Measurements from ENCODE around the gene NACC1.

The NACC1 gene

DNA sequence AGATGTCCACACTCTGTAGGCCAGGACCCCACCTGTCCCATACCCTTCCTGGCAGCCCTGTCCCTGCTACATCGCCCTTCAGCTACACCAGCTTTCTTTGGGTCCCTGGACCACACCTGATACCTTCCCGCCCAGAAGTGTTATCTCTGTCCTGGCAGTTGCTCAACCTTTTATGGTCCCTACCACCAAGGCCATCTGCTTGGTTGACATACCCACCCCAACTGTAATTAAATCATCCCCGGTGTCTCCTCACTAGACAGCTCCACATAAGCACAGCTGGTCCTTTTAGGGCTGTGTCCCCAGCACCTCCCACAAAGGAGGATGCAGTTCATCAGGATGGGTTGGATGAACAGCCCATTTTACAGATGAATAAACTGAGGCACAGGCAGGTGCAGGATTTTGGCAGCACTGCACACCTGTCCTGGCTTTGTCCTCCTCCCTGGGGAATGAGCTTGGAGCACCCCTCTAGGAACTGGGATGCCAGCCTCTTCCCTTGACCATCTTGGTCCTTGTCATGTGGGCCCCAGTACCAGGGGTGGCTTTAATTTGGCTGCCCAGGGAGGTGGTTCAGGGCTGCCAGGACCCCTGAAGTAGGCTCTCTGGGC, 12.9 kb downstream of the NACC1 start:
- TF ChIP-seq, protein P1, sequence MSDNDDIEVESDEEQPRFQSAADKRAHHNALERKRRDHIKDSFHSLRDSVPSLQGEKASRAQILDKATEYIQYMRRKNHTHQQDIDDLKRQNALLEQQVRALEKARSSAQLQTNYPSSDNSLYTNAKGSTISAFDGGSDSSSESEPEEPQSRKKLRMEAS (IDR thresholded peaks at IDR 0.05), result no peak
- TF ChIP-seq EP300 (IDR thresholded peaks at IDR 0.05; ENCODE audit: borderline replicate concordance) (no peak), CREB1 (IDR thresholded peaks at IDR 0.05; ENCODE audit: low read depth) (no peak), NFIC (IDR thresholded peaks at IDR 0.05) (no peak), TCF12 (IDR thresholded peaks at IDR 0.05; ENCODE audit: low read depth) (no peak), CEBPB (IDR thresholded peaks at IDR 0.05) (no peak), ZBTB7A (IDR thresholded peaks at IDR 0.05; ENCODE audit: low read depth) (no peak), EGR1 (IDR thresholded peaks at IDR 0.05) (no peak), TEAD4 (IDR thresholded peaks at IDR 0.05) (no peak), FOXM1 (IDR thresholded peaks at IDR 0.05; ENCODE audit: borderline replicate concordance, low read depth) (no peak), YY1 (IDR thresholded peaks at IDR 0.05; ENCODE audit: low read depth) (no peak), RAD21 (IDR thresholded peaks at IDR 0.05; ENCODE audit: low read depth) (no peak), TAF1 (IDR thresholded peaks at IDR 0.05; ENCODE audit: low read depth) (no peak)
- TF ChIP-seq, protein P2, sequence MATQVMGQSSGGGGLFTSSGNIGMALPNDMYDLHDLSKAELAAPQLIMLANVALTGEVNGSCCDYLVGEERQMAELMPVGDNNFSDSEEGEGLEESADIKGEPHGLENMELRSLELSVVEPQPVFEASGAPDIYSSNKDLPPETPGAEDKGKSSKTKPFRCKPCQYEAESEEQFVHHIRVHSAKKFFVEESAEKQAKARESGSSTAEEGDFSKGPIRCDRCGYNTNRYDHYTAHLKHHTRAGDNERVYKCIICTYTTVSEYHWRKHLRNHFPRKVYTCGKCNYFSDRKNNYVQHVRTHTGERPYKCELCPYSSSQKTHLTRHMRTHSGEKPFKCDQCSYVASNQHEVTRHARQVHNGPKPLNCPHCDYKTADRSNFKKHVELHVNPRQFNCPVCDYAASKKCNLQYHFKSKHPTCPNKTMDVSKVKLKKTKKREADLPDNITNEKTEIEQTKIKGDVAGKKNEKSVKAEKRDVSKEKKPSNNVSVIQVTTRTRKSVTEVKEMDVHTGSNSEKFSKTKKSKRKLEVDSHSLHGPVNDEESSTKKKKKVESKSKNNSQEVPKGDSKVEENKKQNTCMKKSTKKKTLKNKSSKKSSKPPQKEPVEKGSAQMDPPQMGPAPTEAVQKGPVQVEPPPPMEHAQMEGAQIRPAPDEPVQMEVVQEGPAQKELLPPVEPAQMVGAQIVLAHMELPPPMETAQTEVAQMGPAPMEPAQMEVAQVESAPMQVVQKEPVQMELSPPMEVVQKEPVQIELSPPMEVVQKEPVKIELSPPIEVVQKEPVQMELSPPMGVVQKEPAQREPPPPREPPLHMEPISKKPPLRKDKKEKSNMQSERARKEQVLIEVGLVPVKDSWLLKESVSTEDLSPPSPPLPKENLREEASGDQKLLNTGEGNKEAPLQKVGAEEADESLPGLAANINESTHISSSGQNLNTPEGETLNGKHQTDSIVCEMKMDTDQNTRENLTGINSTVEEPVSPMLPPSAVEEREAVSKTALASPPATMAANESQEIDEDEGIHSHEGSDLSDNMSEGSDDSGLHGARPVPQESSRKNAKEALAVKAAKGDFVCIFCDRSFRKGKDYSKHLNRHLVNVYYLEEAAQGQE (IDR thresholded peaks at IDR 0.05; ENCODE audit: low read depth), result no peak
- TF ChIP-seq, protein P3, sequence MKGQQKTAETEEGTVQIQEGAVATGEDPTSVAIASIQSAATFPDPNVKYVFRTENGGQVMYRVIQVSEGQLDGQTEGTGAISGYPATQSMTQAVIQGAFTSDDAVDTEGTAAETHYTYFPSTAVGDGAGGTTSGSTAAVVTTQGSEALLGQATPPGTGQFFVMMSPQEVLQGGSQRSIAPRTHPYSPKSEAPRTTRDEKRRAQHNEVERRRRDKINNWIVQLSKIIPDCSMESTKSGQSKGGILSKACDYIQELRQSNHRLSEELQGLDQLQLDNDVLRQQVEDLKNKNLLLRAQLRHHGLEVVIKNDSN (IDR thresholded peaks at IDR 0.05), result no peak

DNA sequence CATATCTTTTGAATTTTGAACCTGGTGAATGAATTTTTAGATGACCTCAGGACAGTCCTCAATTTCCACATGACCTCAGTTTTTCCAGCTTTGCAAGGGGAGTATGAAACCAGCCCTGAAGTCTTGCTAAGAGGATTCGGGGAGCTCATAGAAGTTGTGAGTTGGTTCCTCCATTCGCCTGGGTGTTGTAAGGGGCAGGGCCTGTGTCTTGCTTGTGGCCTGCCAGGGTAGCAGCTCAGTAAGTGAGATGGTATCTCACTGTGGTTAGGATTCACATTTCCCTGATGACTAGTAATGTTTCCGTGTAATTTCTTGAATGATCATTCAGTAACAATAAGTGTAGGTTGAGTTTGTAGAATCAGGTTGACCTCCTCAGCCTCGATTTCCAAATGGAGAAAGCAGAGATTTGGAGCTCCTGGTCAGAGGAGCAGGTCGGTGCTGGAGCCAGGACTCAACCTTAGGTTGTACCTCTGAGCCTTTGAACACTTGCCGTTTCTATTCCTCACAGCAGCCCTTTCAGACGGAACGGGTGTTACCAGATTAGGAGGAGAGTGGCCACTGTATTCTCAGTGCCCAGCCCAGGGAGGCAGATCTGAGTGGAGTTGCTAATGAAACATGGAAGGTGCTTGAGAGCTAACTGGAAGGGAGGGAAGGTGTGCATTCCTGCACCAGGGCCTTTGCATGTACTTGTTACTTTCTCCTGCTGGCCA, 14.6 kb downstream of the NACC1 start:
- TF ChIP-seq CREB1 (IDR thresholded peaks at IDR 0.05; ENCODE audit: low read depth), result no peak
- TF ChIP-seq, protein P3 (IDR thresholded peaks at IDR 0.05), result no peak
- TF ChIP-seq RAD21 (IDR thresholded peaks at IDR 0.05; ENCODE audit: low read depth), result no peak
- TF ChIP-seq, protein P1 (IDR thresholded peaks at IDR 0.05), result no peak
- no peak for TF ChIP-seq YY1 (IDR thresholded peaks at IDR 0.05; ENCODE audit: low read depth)
- TF ChIP-seq TCF12 (IDR thresholded peaks at IDR 0.05; ENCODE audit: low read depth), result no peak
- no peak for TF ChIP-seq CEBPB (IDR thresholded peaks at IDR 0.05)
- TF ChIP-seq EGR1 (IDR thresholded peaks at IDR 0.05), result no peak
- TF ChIP-seq, protein P2 (IDR thresholded peaks at IDR 0.05; ENCODE audit: low read depth), result no peak
- TF ChIP-seq TEAD4 (IDR thresholded peaks at IDR 0.05), result no peak
- TF ChIP-seq ZBTB7A (IDR thresholded peaks at IDR 0.05; ENCODE audit: low read depth), result no peak
- no peak for TF ChIP-seq EP300 (IDR thresholded peaks at IDR 0.05; ENCODE audit: borderline replicate concordance)
- no peak for TF ChIP-seq FOXM1 (IDR thresholded peaks at IDR 0.05; ENCODE audit: borderline replicate concordance, low read depth)
- TF ChIP-seq TAF1 (IDR thresholded peaks at IDR 0.05; ENCODE audit: low read depth), result no peak
- no peak for TF ChIP-seq NFIC (IDR thresholded peaks at IDR 0.05)

DNA sequence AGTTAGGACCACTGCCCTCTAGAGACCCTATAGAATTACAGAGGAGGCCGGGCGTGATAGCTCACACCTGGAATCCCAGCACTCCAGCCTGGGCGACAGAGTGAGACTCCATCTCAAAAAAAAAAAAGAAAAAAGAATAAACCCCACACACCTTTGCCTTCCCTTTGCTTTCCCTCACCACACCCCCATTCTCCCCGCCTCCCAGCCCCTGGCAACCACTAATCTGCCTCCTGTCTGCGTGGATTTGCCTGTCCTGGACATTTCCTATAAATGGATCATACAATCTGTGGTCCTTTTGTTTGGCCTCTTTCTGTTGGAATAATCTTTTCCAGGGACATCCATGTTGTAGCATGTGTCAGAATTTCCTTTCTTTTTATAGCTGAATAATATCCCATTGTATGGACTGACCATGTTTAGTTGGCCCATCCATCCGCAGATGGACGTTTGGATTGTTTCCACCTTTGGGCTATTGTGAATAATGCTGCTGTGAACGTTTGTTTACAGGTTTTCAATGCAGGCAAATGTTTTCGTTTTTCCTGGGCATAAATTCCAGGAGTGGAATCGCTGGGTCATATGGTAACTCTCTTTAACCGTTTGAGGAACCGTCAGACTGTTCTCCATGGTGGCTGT, 15.3 kb downstream of the NACC1 start:
- no peak for TF ChIP-seq FOXM1 (IDR thresholded peaks at IDR 0.05; ENCODE audit: borderline replicate concordance, low read depth)
- no peak for TF ChIP-seq YY1 (IDR thresholded peaks at IDR 0.05; ENCODE audit: low read depth)
- TF ChIP-seq TEAD4 (IDR thresholded peaks at IDR 0.05), result no peak
- no peak for TF ChIP-seq ZBTB7A (IDR thresholded peaks at IDR 0.05; ENCODE audit: low read depth)
- TF ChIP-seq TCF12 (IDR thresholded peaks at IDR 0.05; ENCODE audit: low read depth), result no peak
- no peak for TF ChIP-seq EGR1 (IDR thresholded peaks at IDR 0.05)
- TF ChIP-seq, protein P2 (IDR thresholded peaks at IDR 0.05; ENCODE audit: low read depth), result no peak
- no peak for TF ChIP-seq EP300 (IDR thresholded peaks at IDR 0.05; ENCODE audit: borderline replicate concordance)
- no peak for TF ChIP-seq NFIC (IDR thresholded peaks at IDR 0.05)
- no peak for TF ChIP-seq CEBPB (IDR thresholded peaks at IDR 0.05)
- no peak for TF ChIP-seq CREB1 (IDR thresholded peaks at IDR 0.05; ENCODE audit: low read depth)
- TF ChIP-seq, protein P3 (IDR thresholded peaks at IDR 0.05), result no peak
- no peak for TF ChIP-seq RAD21 (IDR thresholded peaks at IDR 0.05; ENCODE audit: low read depth)
- no peak for TF ChIP-seq TAF1 (IDR thresholded peaks at IDR 0.05; ENCODE audit: low read depth)
